PFSK-1 (cell line): Measurements from ENCODE around the gene ODC1.

Source experiments
- FOXP2 ChIP-seq: optimal IDR thresholded peaks from 2 replicates; pipeline ENCODE3; 2011; ENCODE audit warnings: borderline replicate concordance, control low read depth, inconsistent platforms; ENCODE audit not compliant: insufficient read depth; ENCODE audit errors: extremely low read length, extremely low read depth
- POLR2AphosphoS5 ChIP-seq: IDR thresholded peaks from 2 replicates; pipeline ENCODE4 v1.6.1; 2012; ENCODE audit warnings: low read depth, mild to moderate bottlenecking, control low read depth, low read length, moderate library complexity
- REST ChIP-seq, 2 experiments: IDR thresholded peaks; 2 replicates each; pipeline versions ENCODE4 v1.6.1 to v1.8.0; 2011 to 2012; ENCODE audit warnings: low read depth in 2 of 2, low read length in 2 of 2, control low read depth in 1 of 2, inconsistent platforms in 1 of 2, mild to moderate bottlenecking in 1 of 2, moderate library complexity in 1 of 2; ENCODE audit not compliant: insufficient read depth in 1 of 2
- SIN3A ChIP-seq: IDR thresholded peaks from 2 replicates; pipeline ENCODE4 v1.6.1; 2012; ENCODE audit warnings: mild to moderate bottlenecking, low read length, moderate library complexity, borderline replicate concordance; ENCODE audit not compliant: insufficient read depth
- TAF1 ChIP-seq: IDR thresholded peaks from 2 replicates; pipeline ENCODE4 v1.6.1; 2012; ENCODE audit warnings: low read length, control low read depth, borderline replicate concordance; ENCODE audit not compliant: insufficient read depth

GRCh38 chr2:10475811-10476660 lies 27.9 kb upstream of the ODC1 start:
- TF ChIP-seq POLR2AphosphoS5, result no peak
- TF ChIP-seq TAF1, result no peak
- TF ChIP-seq SIN3A, result no peak
- no peak for TF ChIP-seq REST (IDR thresholded peaks at IDR 0.05; ENCODE audit: insufficient read depth in 1 of 2, low read depth in 2 of 2, low read length in 2 of 2)
- TF ChIP-seq FOXP2, result no peak
